HCT116 (cell line): ENCODE measurements around the gene CPOX.

Source experiments
- ATF3 ChIP-seq: IDR thresholded peaks from 2 replicates; pipeline ENCODE4 v1.6.1; 2012
- CTCF ChIP-seq, 3 experiments: fragments of 200-600 bp in 1 of 3; sonication (generic) in 1 of 3; IDR thresholded peaks in 2 of 3; conservative IDR thresholded peaks in 1 of 3; 2 replicates each; pipeline ENCODE4 v1.5.1; 2012 to 2017; ENCODE audit warnings: low read depth in 2 of 3, low read length in 2 of 3, antibody characterized with exemption in 1 of 3, borderline replicate concordance in 1 of 3, control low read depth in 1 of 3, mild to moderate bottlenecking in 1 of 3, mixed read lengths in 1 of 3, mixed run types in 1 of 3, moderate library complexity in 1 of 3; ENCODE audit not compliant: insufficient read depth in 1 of 3
- EGR1 ChIP-seq: IDR thresholded peaks from 2 replicates; pipeline ENCODE4 v1.6.1; 2012; ENCODE audit warnings: low read depth
- EZH2 ChIP-seq: fragments of 200-600 bp; sonication (generic); IDR thresholded peaks from 2 replicates; pipeline ENCODE4 v1.6.1; 2017; ENCODE audit warnings: antibody characterized with exemption, mixed run types
- JUND ChIP-seq: IDR thresholded peaks from 2 replicates; pipeline ENCODE4 v1.6.1; 2012
- MAX ChIP-seq: IDR thresholded peaks from 2 replicates; pipeline ENCODE4 v1.6.1; 2012
- POLR2A ChIP-seq: IDR thresholded peaks from 2 replicates; pipeline ENCODE4 v1.7.0; 2011; ENCODE audit warnings: borderline replicate concordance; ENCODE audit not compliant: insufficient read depth, insufficient read length; ENCODE audit errors: extremely low read depth
- POLR2AphosphoS5 ChIP-seq: IDR thresholded peaks from 2 replicates; pipeline ENCODE4 v1.6.1; 2011; ENCODE audit warnings: mild to moderate bottlenecking, low read depth, low read length, moderate library complexity
- RAD21 ChIP-seq: IDR thresholded peaks from 2 replicates; pipeline ENCODE4 v1.6.1; 2012; ENCODE audit warnings: low read depth, mild to moderate bottlenecking
- REST ChIP-seq: IDR thresholded peaks from 2 replicates; pipeline ENCODE4 v1.6.1; 2012; ENCODE audit warnings: low read depth
- TCF7L2 ChIP-seq: IDR thresholded peaks from 2 replicates; pipeline ENCODE4 v1.7.0; 2011; ENCODE audit warnings: borderline replicate concordance, inconsistent platforms; ENCODE audit not compliant: insufficient read depth, insufficient read length; ENCODE audit errors: extremely low read depth
- YY1 ChIP-seq: IDR thresholded peaks from 2 replicates; pipeline ENCODE4 v1.6.1; 2011; ENCODE audit warnings: low read length, low read depth, moderate library complexity, mild to moderate bottlenecking; ENCODE audit not compliant: insufficient replicate concordance; ENCODE audit errors: extremely low read depth
- ZBTB33 ChIP-seq: IDR thresholded peaks from 2 replicates; pipeline ENCODE4 v1.6.1; 2011; ENCODE audit warnings: mild to moderate bottlenecking, low read length, moderate library complexity; ENCODE audit not compliant: insufficient replicate concordance; ENCODE audit errors: extremely low read depth
- ZFX ChIP-seq: fragments of 450-650 bp; IDR thresholded peaks from 2 replicates; pipeline ENCODE4 v1.6.1; 2017

GRCh38 chr3:98553753-98554152 is 39.7 kb downstream of the CPOX start:
- no peak for TF ChIP-seq TCF7L2
- TF ChIP-seq ZFX, result no peak
- TF ChIP-seq CTCF (IDR thresholded peaks at IDR 0.05 in 2 of 3, conservative IDR thresholded peaks at IDR 0.05 in 1 of 3; ENCODE audit: borderline replicate concordance in 1 of 3, insufficient read depth in 1 of 3, low read depth in 2 of 3, low read length in 2 of 3), result no peak
- TF ChIP-seq ATF3, result no peak
- TF ChIP-seq EGR1, result no peak
- TF ChIP-seq POLR2AphosphoS5, result no peak
- no peak for TF ChIP-seq POLR2A
- no peak for TF ChIP-seq YY1
- TF ChIP-seq ZBTB33, result no peak
- no peak for TF ChIP-seq EZH2
- no peak for TF ChIP-seq RAD21
- no peak for TF ChIP-seq REST
- TF ChIP-seq MAX, result no peak
- no peak for TF ChIP-seq JUND
